B cell (primary cell): ENCODE data around the gene DENND2A. TPM values are rescaled to one million over a fixed set of nuclear protein-coding genes. Genes with fewer than 3 reads are reported as not detected.

Experiments used
- ATAC-seq: fragments of 200-7000 bp; cut with Tn5 transposase; one replicate; pipeline ENCODE4 v1.10.0; 2021; ENCODE audit warnings: low read depth, mild to moderate bottlenecking, moderate number of reproducible peaks, moderate library complexity
- CTCF ChIA-PET: fragments of 350-600 bp; sonication (Branson Sonifier 250); formaldehyde crosslinking; loops from one replicate; lab custom pipeline; 2021; ENCODE audit warnings: antibody characterized with exemption, inconsistent platforms; lab: Charles Lee
- POLR2A ChIA-PET: fragments of 350-600 bp; sonication (Branson Sonifier 250); formaldehyde crosslinking; loops from one replicate; lab custom pipeline; 2021; ENCODE audit warnings: antibody characterized with exemption; lab: Charles Lee
- DNase-seq: peaks from one replicate; pipeline ENCODE4 v3.0.0; 2013
- H2AFZ ChIP-seq: 2 replicates; pipeline ENCODE4 v1.6.1; 2012; ENCODE audit warnings: mild to moderate bottlenecking, low read depth, low read length; ENCODE audit not compliant: insufficient read depth, poor library complexity, severe bottlenecking
- H3K27ac ChIP-seq, 2 donors: 1 replicate in 1 of 2; 2 replicates in 1 of 2; pipeline ENCODE4 v1.5.1; 2012 to 2013; ENCODE audit warnings: low read length in 2 of 2, mild to moderate bottlenecking in 2 of 2, moderate library complexity in 1 of 2
- H3K27me3 ChIP-seq, 4 experiments: fragments of 200-600 bp in 1 of 4; sonication (generic) in 1 of 4; replicated peaks in 1 of 4; 1 replicate in 2 of 4; 2 replicates in 2 of 4; pipeline versions ENCODE4 v1.6.1 to v1.7.0; 2013 to 2016; ENCODE audit warnings: low read length in 3 of 4, mild to moderate bottlenecking in 2 of 4, mixed read lengths in 1 of 4, moderate library complexity in 1 of 4; ENCODE audit not compliant: insufficient read depth in 4 of 4, control insufficient read depth in 3 of 4; ENCODE audit errors: control extremely low read depth in 1 of 4
- H3K36me3 ChIP-seq, 2 experiments: replicated peaks in 1 of 2; 1 replicate in 1 of 2; 2 replicates in 1 of 2; pipeline versions ENCODE4 v1.6.1 to v1.7.1; 2013; ENCODE audit warnings: low read length in 1 of 2; ENCODE audit not compliant: insufficient read depth in 2 of 2, control insufficient read depth in 1 of 2; ENCODE audit errors: control extremely low read depth in 1 of 2, extremely low read depth in 1 of 2
- H3K4me1 ChIP-seq, 2 donors: fragments of 200-600 bp in 1 of 2; sonication (generic) in 1 of 2; 1 replicate in 1 of 2; 2 replicates in 1 of 2; pipeline versions ENCODE4 v1.5.1 to v1.6.1; 2013 to 2017; ENCODE audit warnings: low read length in 2 of 2; ENCODE audit not compliant: control insufficient read depth in 2 of 2, insufficient read depth in 2 of 2
- H3K4me2 ChIP-seq: replicated peaks from 2 replicates; pipeline ENCODE3; 2012; ENCODE audit warnings: mild to moderate bottlenecking, low read depth, low read length; ENCODE audit not compliant: poor library complexity, severe bottlenecking
- H3K4me3 ChIP-seq, 5 experiments: fragments of 200-600 bp in 1 of 5; sonication (generic) in 1 of 5; 1 replicate in 3 of 5; 2 replicates in 2 of 5; pipeline versions ENCODE4 v1.5.1 to v1.7.0; 2011 to 2016; ENCODE audit warnings: low read length in 4 of 5, mild to moderate bottlenecking in 4 of 5, low read depth in 2 of 5, control low read depth in 1 of 5, moderate library complexity in 1 of 5; ENCODE audit not compliant: insufficient read depth in 1 of 5; ENCODE audit errors: control extremely low read depth in 1 of 5, extremely low read depth in 1 of 5
- H3K79me2 ChIP-seq: fragments of 200-600 bp; sonication (generic); one replicate; pipeline ENCODE4 v1.6.0; 2016; ENCODE audit warnings: low read length; ENCODE audit not compliant: control insufficient read depth, insufficient read depth
- H3K9ac ChIP-seq: fragments of 200-600 bp; sonication (generic); 2 replicates; pipeline ENCODE4 v1.6.1; 2017; ENCODE audit warnings: mild to moderate bottlenecking, low read length, moderate library complexity
- H3K9me3 ChIP-seq, 3 donors: one replicate each; pipeline versions ENCODE4 v1.6.1 to v1.7.1; 2013; ENCODE audit warnings: low read length in 2 of 3; ENCODE audit not compliant: control insufficient read depth in 2 of 3, insufficient read depth in 1 of 3; ENCODE audit errors: control extremely low read depth in 1 of 3
- H4K20me1 ChIP-seq: 2 replicates; pipeline ENCODE4 v1.6.0; 2012; ENCODE audit warnings: mild to moderate bottlenecking, low read length; ENCODE audit not compliant: insufficient read depth, control insufficient read depth, poor library complexity, severe bottlenecking
- H3K27ac Mint-ChIP-seq: one replicate; pipeline ENCODE4 v1.8.0; 2021; ENCODE audit warnings: mixed read lengths
- H3K27me3 Mint-ChIP-seq: one replicate; pipeline ENCODE4 v1.8.0; 2021; ENCODE audit warnings: mixed read lengths
- H3K4me1 Mint-ChIP-seq: one replicate; pipeline ENCODE4 v1.8.0; 2021; ENCODE audit warnings: mixed read lengths
- H3K4me3 Mint-ChIP-seq: one replicate; pipeline ENCODE4 v1.8.0; 2021; ENCODE audit warnings: mixed read lengths
- H3K9me3 Mint-ChIP-seq: one replicate; pipeline ENCODE4 v1.8.0; 2022; ENCODE audit warnings: mixed read lengths; ENCODE audit not compliant: insufficient read depth
- CTCF ChIP-seq: fragments of 200-600 bp; IDR thresholded peaks from one replicate; pipeline ENCODE4 v1.8.0; 2022; ENCODE audit warnings: antibody characterized with exemption, mild to moderate bottlenecking
- EZH2 ChIP-seq: IDR thresholded peaks from 2 replicates; pipeline ENCODE4 v1.6.1; 2012; ENCODE audit warnings: borderline replicate concordance, low read depth, mild to moderate bottlenecking, moderate library complexity, low read length; ENCODE audit not compliant: insufficient read depth, poor library complexity, severe bottlenecking
- WGBS: methylation state at CpG from one replicate; pipeline ENCODE4 v1.1.5; 2013; ENCODE audit warnings: missing lambda C conversion rate; ENCODE audit not compliant: insufficient coverage; 5-methylcytosine and 5-hydroxymethylcytosine counted together
- intact Hi-C: fragments of 100-400 bp; cut with micrococcal nuclease; formaldehyde crosslinking; loops from one replicate; pipeline ENCODE4 v1.10.0; 2022
- polyA plus RNA-seq: library from polyadenylated mRNA; depleted of rRNA; stranded (reverse); fragments of >200 nt; gene quantifications from 2 replicates; pipeline ENCODE4 v1.2.3, GENCODE V29; 2012
- total RNA-seq, 2 donors: library from RNA; stranded (reverse); fragments of 120-200 nt in 1 of 2; gene quantifications; 1 replicate in 1 of 2; 2 replicates in 1 of 2; pipeline versions ENCODE4 v1.2.3 to v1.2.4, GENCODE V29; 2013 to 2022

The DENND2A gene
- total and polyA plus RNA-seq, 2 donors (not counting 1 experiment from before 2014, with no cell fraction given) = 0.31 TPM; not detected in 1

- DNase-seq = no peak
- Mint-ChIP-seq H3K4me1 (no peaks in the 10 kb centered on the region), H3K4me3 (no peak overlapping the region), H3K27ac (no peak overlapping the region), H3K27me3 (no peaks in the 10 kb centered on the region), H3K9me3 (no peaks in the 10 kb centered on the region)
- no peaks in the 10 kb centered on the region for H3K4me1 ChIP-seq
- TF ChIP-seq CTCF (no peak), EZH2 (no peak)
- CTCF ChIA-PET = no interaction called here
- intact Hi-C loops = no loop called here
- H3K9ac ChIP-seq = no peak overlapping the region
- peaks cover 3 to 36% of the 10 kb centered on the region in 2 experiments for H3K36me3 ChIP-seq
- H3K4me2 ChIP-seq = no peak overlapping the region
- peaks cover 0 to 3% (median 0%) of the 10 kb centered on the region in 3 donors for H3K9me3 ChIP-seq
- H4K20me1 ChIP-seq = no peaks in the 10 kb centered on the region
- POLR2A ChIA-PET = no interaction called here
- H3K79me2 ChIP-seq = no peaks in the 10 kb centered on the region
- no peak overlapping the region for H3K4me3 ChIP-seq
- H3K27me3 ChIP-seq = no peaks in the 10 kb centered on the region
- no peak for ATAC-seq
- WGBS = 98% methylated on average over 5 of the region's 6 CpGs
- no peak overlapping the region for H2AFZ ChIP-seq
- no peak overlapping the region for H3K27ac ChIP-seq
These were observed 47.7 kb upstream of the DENND2A start for GRCh38 chr7:140688341-140688740.

- DNase-seq (no peak), ATAC-seq (no peak)
- no peaks in the 10 kb centered on the region for H4K20me1 ChIP-seq
- no peaks in the 10 kb centered on the region for H3K4me1 ChIP-seq
- ChIA-PET CTCF (no interaction called here), POLR2A (interaction anchor here (1.1 kb wide), 1 partner anchor 59 kb away, joined by 5 read pairs; no protein-coding TSS in a partner anchor)
- no peaks in the 10 kb centered on the region for H3K79me2 ChIP-seq
- H3K4me2 ChIP-seq = no peak overlapping the region
- intact Hi-C loops = no loop called here
- H3K27ac ChIP-seq = no peak overlapping the region
- H3K9ac ChIP-seq = no peak overlapping the region
- no peak overlapping the region for H3K27ac Mint-ChIP-seq
- H3K4me1 Mint-ChIP-seq = no peaks in the 10 kb centered on the region
- H2AFZ ChIP-seq = no peak overlapping the region
- H3K4me3 Mint-ChIP-seq = no peak overlapping the region
- H3K27me3 ChIP-seq = no peaks in the 10 kb centered on the region
- TF ChIP-seq CTCF = no peak
- no peak for TF ChIP-seq EZH2
- peaks cover 3 to 44% of the 10 kb centered on the region in 2 experiments for H3K36me3 ChIP-seq
- no peak overlapping the region for H3K4me3 ChIP-seq
- WGBS = 97% methylated on average over 11 of the region's 11 CpGs
- no peaks in the 10 kb centered on the region for H3K27me3 Mint-ChIP-seq
- peaks cover 0 to 3% (median 0%) of the 10 kb centered on the region in 3 donors for H3K9me3 ChIP-seq
- no peaks in the 10 kb centered on the region for H3K9me3 Mint-ChIP-seq
These were observed 46.3 kb upstream of the DENND2A start for GRCh38 chr7:140686921-140687320.
